HG03575 (cell line): ENCODE results near the gene GNAI3.

Experiments used
- ATAC-seq: cut with Tn5 transposase; IDR thresholded peaks from one replicate; pipeline ENCODE4 v1.9.1; 2021; ENCODE audit not compliant: unreplicated experiment, insufficient number of reproducible peaks, low FRiP score; ENCODE audit errors: extremely low read depth

Gene GNAI3

DNA sequence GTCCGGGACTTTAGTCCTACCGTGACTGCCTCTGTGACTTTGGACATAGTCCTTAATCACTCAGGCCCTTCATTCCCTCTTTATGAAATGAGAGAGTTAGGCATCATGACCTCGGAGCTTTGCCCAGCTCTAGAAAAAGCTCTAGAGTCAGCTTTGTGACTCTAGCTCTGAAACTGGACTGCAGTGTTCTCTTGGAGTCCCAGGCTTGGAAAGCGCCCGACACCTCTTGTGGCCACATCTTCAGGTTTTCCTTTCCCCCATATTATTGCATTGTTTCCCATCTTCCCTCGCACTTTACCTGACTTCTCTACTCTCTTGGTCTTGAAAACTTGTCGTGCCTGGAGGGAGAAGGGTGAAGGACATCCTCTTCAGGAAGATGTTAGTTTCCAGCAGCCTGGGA is 26.4 kb upstream of the GNAI3 start:
- ATAC-seq = no peak

DNA sequence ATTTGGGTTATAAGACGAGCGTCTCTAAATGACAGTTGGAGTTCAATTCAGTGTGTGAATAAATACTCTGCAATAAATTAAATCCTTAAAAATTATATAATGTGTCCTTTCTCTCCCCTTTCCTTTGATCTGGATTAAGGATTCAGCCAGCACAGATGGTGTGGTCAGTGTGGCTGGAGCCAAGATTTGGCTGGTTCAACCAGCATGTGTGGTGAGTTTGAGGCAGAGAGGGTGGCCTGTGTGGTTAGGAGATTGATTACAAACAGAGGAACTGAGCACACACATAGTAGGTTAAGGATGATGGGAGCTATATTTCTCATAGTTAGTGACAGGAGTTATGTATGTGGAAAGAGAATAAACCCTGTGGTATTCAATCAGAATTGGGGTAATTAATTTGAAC is 24.7 kb upstream of the GNAI3 start:
- no peak for ATAC-seq

DNA sequence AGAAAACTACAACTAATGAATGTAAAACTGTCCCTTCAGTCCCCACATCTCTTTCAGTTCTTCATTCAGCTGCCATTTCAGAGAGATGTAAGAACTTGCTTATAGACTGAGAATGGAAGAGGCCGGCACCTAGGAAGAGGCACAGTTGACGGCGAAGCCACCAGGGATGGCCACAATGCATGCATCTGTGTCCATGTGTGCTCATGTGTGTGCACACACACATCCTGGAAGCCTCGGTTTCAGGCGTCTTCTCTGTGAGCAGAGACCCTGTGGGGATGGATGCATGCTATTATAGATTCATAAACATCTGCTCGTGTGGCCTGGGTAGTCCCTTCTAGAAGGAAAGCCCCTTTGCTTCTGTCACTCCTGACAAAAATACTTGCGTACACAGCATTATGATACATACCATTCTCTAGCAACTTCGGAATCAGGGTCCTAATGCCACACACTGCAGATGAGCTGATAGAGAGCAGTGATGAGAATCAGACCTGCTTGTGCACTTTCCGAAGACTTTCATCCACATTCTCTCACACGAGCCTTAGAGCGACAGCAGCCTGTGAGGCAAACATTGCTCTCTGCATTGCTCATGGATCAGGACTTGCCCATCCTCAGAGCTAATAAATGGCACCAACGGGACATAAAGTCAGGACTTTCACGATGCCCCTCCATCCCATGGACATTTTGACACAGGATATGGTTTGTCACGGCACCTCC is 21.2 kb upstream of the GNAI3 start:
- no peak for ATAC-seq

DNA sequence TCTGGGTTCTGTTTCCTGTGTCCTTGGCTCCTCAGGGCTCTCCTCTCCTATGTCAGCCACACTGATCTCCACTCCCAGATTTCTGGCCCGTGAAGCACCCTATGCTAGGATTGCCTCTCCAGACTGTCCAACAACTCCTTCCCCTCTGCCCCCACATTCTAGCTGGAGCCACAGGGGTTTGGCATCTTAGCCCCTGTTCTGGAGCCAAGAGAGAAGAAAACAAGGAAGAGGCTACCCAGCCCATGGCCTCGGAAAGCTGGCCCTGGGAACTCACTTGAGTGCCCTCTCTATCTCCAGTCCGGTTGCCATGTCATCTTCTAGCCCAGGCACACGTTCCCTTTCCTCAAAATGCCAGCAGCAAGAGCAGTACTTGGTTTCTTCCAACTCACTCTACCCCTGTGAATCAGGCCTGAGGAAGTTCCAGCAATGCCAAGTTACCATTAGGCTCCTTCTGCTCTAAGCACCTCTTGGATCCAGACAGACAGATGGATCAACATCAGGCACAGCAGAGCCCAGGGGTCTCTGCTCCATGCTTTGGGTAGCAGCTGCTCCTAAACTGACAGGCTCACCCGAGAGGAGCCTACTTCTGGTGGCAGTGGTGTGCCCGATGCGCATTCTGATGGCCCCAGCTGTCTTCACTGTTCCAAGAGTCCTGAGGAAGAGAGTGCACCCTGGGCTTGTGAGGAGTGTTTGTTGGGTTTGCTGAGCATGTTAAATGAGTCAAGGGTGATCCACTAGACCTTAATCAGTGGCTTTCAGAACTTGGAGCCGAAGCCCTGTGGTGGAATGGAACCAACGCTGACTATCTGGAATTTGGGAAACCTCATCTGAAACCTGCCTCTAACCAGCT is 20.3 kb upstream of the GNAI3 start:
- ATAC-seq = no peak

DNA sequence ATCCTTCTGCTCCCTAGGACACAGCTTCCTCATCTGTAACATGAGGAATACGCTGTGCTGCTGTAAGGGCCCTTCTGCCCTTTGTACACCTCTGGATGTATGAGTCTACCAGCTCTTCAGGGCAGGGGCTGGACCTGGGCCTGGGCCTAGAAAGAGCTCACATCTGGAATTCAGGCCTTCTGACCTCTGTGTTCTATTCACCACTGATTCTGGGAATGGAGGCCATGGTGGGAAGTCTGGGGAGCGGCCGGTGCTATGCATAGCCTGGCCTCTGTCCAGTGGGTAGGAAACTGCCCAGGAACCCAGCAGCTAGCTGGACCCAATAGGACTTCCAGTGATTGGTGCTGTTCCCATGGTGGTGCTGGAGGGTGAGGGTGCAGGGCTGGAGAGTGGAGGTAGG is 19.7 kb upstream of the GNAI3 start:
- ATAC-seq = no peak

DNA sequence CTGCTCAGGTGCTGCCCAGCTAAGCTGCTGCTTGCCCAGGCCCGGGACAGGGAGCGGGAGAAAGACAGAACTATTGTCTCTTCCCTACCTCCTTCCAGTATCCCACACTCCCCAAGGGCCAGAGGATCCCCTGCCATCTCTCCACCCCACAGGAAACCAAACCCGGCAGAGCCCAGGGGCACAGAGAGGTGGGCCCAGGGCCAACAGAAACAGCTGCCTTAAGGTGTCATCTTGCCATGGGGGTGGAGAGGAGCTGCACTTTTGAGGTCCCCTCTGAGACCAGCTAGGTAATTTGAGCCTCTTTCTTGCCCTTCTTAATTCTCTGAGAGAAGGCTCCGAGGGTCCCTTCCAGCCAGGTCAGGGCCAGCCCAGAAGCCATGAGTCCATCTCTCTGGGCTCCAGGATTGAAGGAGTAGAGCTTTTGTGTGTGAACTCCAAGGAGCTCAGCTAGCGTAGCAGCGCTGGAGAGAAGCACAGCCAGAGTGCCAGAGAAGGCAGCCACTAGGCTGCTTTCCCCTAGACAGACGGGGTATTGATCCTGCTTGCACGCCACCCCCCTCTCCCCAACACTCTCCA is 18.4 kb upstream of the GNAI3 start:
- ATAC-seq = no peak

DNA sequence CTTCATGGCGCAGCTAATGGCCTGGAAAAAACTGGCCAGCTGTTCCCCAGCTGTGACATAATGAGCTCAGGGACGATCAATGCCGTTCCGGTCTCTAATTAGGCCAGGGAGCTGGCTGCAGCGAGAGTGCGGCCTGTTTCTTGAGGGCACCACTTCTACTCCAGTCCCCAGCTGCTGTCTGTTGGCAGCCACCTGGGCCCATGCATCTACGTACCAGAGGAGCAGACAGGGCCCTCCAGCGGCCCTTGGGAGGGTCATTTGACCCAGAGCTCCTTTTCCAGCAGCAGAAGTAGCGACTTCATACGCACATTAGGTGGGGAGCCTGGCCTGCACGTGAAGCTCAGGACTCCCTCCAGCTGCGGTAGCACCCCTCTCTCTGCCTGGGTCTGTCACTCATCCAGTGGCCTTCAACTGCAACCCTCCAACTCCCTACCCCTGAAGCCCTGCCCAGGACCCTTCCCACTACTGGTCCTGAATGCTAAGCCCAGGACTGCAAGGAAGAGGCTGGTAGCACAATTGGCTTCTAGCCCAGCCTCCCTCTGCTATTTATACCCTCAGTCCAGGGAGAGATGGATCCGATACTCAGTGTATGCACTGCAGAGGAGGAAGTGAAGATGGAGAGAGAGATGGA is 17.8 kb upstream of the GNAI3 start:
- no peak for ATAC-seq

DNA sequence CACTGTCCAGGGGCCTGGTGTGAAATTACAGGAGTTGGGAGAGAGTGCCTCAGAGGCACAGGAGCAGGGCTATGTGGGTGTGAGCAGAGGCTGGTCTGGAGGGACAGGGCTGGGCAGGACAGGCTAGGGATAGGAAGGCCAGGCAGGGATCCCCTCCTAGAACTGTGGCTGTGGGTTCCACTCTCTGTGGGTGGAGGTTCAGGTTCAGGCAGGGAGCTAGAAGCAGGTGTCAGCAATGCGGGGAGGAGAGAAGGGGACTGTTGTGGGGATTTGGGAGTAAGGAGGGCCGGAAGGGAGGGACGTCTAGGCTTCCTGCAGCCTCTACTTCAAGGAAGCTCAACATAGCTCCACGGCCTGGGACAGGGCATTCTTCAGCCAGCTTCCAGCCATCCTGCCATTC is 17.0 kb upstream of the GNAI3 start:
- ATAC-seq = no peak

DNA sequence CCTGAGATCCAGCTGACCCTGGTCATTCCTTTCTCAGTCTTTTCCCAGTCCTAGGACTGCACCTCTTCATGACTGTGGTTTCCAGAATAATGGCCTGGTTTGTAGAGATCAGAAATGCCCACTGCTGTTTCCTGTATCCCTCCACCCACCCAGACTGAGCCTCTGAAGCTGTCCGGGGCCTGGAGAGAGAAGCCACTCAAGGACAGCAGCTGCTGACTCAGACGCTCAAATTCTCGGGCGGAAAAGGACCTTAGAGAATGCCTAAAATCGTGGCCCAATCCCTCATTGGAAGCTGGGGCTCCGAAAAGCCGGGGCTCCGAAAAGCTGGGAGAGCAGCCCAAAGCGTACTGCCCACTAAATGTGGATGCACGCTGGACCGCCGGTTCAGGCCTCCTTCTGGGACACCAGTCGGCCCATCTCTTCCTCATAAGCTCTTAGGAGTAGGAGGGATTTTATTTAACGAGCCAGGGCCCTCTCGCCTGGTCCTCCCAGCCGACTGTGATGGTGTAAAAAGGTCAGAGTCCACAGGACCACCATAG is 16.5 kb upstream of the GNAI3 start:
- no peak for ATAC-seq

DNA sequence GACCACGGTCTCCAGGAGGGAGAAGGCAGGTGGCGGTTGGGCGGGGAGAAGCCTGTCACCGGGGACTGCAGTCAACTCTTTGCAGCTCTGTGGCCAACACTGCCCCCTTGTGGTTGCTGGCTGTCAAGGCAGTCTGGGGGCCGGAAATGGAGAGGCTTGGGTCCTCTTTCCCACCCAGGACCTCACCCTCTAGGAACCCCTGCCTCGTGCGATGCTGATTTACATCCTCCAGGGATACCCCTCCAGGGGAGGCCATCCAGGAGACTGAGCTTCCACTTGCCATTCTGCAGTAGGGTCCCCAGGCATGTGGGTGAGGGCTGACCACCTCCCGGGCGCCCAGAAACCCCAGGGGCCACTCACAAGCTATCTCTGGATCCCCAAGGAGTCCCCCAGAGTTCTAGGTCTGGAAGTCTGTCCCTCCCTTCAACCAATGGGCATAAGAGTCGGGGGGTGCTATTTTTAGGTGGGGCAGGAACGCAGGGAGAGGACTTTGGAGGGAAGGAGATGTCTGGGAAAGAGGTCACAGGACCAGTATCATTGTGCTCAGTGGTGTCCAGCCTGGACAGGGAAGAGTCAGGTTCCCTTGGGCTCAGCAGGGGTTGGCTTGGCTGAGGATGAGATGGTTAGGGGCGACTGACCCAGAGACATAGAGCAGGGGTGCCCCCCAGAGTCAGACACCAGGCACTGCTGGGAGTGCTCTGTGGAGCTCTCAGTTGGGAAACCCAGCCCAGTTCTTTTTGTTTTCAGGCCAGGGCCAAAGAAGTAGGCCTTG is 15.9 kb upstream of the GNAI3 start:
- no peak for ATAC-seq

DNA sequence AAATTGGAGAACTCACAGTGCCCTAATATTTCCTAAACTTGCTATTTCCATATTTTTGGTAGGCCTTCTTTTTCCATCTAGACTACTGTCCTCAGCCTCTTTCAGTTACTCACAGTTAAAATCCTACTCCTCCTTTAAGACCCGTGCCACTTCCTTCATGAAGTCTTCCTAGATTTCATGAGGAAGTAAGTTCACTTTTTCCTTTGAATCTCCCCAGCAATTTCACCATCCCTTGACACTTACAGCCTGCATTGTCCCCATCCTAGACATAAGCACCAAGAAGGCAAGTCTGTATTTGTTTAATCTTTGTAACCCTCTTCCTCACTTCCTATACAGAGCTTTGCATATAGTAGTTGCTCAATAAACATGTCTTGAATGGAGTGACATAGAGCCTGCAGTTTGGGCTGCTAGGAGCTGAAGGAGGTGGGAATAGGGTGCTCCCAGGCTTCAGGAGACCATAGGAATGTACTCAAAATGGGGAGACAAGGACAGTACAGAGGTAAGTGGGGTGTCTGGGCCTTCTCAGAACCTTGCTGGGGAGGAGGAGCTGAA is 14.0 kb upstream of the GNAI3 start:
- ATAC-seq = no peak

DNA sequence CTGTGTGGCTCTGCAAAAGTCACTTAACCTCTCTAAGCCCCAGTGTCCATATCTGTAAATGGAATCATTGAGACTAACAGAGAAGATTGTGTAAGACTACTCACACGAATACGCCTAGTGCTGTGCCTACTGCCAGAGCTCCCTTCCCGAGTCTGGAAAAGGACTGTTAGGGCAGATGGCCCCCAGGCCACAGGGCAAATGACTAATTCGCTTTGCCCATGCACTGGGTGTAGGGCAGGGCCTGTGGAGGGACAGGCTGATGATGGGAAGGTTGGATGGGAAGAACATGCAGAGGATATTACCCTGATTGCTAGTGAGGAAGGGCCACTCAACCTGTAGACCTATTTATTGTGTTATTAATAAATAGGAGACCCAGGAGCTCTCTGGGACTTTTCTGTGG is 12.9 kb upstream of the GNAI3 start:
- ATAC-seq = no peak

DNA sequence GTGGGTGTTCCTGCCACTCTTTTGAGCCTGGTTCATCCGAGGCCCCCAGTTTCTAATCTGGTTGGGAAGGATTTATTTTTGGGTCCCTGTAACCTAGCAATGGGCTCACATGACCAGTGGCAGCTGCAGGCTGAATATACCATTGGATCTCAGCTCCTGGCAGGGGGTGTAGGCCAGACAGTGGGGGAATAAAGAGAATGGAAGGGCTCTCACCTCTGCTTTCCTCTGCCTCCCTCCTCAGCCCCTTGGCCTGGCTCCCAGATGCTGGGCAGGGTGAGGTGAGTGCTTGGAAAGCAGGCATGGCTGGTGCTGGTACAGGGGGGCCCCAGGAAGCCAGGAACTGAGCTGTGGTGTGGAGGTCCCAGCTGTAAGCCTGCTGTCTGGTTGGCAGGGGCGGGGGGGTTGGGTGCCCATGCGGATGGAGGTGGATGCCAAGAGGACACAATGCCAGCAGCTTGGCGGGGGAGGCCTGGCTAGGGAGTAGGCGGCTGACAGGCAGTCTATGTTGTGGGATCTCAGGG is 12.4 kb upstream of the GNAI3 start:
- ATAC-seq = no peak

DNA sequence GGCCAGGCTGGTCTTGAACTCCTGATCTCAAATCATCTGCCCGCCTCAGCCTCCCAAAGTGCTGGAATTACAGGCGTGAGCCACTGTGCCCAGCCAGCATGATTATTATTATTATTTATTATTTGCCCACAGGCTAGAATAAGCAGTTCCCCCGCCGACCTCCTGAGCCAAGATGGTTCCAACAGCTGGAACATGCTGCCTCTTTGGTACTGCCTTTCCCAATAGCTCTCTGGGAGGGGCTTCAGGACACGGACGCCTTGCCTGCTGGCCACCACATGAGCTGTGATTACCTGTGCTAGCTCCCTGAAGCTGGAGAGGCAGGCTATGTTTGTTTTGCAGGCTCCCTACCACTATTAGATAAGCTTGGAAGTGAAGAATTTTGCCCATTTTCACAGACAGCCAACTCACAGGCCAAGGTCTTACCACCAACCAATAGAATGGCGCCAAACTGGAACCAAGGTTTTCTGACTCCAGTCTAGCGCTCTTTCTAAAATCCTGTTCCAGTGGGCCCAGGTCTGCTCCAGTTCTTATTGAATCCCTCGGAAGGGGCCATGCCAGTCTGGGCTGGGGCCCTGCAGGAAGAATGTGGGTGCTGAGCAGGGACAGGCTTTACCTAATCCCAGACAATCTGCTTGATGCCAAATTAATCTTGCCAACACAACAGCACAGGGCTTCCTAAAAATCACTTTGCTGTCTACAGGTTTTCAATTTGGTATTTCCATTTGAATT is 10.8 kb upstream of the GNAI3 start:
- ATAC-seq = no peak

DNA sequence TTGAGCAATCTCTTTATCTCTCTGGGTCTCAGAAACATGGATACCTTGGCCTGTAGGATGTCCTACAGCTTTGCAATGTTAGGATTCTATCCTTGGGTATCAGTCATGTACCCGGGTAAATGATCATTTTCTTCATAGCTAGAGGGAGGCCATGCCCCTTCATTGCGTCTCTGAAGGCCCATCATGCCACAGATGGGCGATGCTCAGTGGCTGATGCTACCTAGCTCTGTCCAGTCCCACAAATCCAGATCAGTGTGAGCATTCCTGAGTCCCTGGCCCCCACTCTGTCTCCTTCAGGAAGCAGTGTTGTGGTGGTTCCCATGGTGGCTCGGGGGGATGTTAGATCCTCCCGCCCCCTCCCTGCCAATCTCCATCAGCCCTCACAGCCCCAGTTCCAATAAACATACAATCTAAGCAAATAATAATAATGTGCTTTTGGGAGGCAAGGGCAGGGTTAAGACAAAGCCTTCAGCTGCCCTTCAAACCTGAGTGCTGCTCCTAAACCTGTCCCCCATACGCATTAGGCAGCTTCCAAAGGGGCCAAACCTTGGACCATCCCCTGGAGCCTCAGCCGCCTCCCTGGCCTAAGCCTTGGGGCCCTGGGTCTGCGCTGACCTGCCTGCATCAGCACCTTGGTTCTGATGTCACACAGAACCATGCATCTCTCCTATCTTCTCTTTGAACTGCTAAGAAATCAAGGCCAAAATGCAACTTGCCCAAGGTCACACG is 9.4 kb upstream of the GNAI3 start:
- ATAC-seq = no peak

DNA sequence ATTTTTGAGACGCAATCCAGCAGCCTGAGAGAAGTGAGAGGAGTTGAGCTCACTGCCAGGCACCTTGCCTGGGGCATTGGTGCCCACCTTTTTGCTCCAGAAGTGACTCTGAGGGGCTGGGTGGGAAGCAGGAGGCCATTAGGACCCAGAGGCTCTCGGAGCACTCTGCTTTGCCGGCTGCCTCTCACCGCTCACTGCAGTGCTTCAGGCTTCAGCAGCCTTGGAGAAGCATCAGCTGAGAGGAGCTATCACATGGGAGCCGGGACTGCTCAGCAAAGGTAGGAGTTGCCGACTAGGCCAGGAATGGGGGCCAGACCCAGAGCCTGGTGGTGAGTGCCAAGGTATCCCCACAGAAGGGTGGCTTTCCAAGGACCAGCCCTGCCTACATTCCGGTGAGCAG is 8.7 kb upstream of the GNAI3 start, which contains the start of gene GPR61:
Gene GPR61 (plus strand): TSS at position 197 of the 400 bp plus-strand sequence. CDS start 3,151 bp downstream, outside the sequence.
- ATAC-seq = no peak

DNA sequence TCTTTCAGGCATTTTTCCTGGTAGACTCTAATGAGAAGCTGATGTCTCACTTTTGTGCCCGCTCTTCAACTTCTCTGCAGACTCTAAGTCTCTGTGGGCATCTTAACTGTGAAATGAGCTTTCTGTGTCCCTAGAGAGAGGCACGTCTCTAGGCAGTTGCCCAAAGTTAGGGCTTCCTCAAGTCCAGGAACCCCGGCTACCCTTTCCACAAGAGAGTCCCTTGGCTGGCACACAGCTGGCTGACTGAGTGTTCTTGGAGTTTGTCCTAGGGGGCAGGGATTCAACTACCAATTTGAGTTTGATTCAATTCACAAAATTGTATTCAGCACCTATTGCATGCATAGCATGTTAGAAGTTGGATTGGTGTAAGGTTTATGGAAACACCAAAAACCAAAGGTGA is 7.3 kb upstream of the GNAI3 start:
- no peak for ATAC-seq
